22Rv1 (cell line): ENCODE results near the gene C14orf180.
"Not testable (repeated sequence)": the region's sequence is repeated elsewhere in the genome, so short reads cannot be mapped to it uniquely, and the experiment has no call there.

Experiments
- H3K27ac ChIP-seq: fragments of 450-650 bp; 2 replicates; pipeline ENCODE4 v1.5.1; 2017
- ZFX ChIP-seq: fragments of 450-650 bp; IDR thresholded peaks from 2 replicates; pipeline ENCODE4 v1.6.1; 2017; ENCODE audit warnings: antibody characterized with exemption, borderline replicate concordance
- TF ChIP-seq, protein P1 (sequence below): fragments of 450-650 bp; IDR thresholded peaks from 2 replicates; pipeline ENCODE4 v1.5.1; 2017; ENCODE audit warnings: mild to moderate bottlenecking

Gene C14orf180

DNA sequence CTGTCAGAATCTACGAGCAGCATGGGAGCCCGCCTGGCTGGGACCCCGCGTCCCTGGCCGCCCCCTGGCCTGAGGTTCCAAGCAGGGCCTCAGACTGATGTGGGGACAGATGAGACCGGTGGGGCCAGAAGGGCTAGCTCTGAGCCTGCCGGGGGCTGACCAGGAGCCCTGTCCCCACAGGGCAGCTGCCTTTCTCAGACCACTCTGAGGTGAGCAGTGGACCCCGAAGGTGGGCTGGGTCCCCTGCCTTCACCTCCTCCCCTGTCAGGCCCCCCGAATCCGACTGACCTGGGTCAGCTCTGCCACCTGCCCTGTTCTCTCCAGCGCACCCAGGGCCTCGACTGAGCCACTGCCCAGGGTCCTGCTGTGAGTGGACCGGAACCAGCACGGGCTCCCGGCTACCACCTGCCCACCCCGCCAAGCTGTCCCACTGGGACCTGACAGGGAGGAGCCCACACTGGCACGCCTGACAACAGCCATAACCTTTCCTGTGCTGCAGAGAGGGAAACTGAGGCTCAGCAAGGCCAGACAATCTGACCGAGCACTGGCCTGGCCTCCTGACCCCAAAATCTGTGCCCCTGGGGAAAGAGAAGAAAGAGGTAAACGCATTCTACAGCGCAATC is 54.7 kb downstream of the C14orf180 start:
- no peak overlapping the region for H3K27ac ChIP-seq
- TF ChIP-seq, protein P1, sequence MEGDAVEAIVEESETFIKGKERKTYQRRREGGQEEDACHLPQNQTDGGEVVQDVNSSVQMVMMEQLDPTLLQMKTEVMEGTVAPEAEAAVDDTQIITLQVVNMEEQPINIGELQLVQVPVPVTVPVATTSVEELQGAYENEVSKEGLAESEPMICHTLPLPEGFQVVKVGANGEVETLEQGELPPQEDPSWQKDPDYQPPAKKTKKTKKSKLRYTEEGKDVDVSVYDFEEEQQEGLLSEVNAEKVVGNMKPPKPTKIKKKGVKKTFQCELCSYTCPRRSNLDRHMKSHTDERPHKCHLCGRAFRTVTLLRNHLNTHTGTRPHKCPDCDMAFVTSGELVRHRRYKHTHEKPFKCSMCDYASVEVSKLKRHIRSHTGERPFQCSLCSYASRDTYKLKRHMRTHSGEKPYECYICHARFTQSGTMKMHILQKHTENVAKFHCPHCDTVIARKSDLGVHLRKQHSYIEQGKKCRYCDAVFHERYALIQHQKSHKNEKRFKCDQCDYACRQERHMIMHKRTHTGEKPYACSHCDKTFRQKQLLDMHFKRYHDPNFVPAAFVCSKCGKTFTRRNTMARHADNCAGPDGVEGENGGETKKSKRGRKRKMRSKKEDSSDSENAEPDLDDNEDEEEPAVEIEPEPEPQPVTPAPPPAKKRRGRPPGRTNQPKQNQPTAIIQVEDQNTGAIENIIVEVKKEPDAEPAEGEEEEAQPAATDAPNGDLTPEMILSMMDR, result no peak
- TF ChIP-seq ZFX, result no peak

DNA sequence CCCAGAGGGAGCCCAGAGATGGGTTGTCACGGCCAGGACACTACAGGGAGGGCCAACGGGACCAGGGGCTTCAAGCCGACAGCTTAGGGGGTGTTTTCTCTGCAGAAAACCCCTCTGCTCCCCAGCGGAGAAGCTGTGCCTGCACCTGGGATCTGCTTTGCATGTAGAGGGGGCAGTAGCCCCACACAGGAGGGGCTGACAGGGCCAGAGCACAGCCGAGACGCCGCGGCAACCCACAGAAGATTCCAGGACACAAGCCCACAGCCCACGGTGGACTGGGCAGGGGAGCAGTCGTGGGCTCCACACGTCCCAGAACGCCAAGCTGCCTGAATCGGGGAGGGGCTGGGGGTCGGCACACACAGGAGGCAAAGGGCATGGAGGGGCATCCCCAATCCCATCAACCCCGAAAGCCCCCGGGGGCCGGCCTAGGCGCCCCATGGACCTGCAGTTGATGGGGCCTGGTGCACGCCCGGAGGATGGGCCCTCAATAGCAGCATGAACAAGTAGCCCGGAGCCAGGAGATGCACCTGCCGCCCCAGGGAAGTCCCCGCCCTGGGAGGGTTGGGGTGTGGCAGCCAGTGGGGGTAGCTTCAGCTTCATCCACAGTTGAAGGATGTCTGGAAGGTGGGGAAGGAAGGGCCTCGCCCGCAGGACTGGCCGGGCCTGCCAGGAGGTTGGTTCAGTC is 55.5 kb downstream of the C14orf180 start:
- no peak overlapping the region for H3K27ac ChIP-seq
- TF ChIP-seq ZFX, result no peak
- TF ChIP-seq, protein P1, result no peak

DNA sequence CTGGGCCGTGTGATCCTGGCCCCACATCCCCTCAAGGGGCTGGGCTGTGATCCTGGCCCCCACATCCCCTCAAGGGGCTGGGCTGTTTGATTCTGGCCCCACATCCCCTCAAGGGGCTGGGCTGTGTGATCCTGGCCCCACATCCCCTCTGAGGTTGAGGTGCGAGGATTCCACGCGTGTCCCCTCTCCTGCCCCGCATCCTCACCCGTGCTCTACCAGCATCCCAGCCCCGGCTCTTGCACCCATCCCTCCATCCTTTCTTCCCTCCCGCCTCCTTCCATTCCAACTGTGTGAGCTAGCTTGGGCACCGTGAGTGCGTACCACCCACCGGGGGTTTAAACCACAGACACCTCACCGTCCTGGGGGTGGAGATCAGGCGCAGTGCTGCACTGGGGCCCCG is 56.2 kb downstream of the C14orf180 start:
- no peak overlapping the region for H3K27ac ChIP-seq
- TF ChIP-seq, protein P1, result no peak
- no peak for TF ChIP-seq ZFX

DNA sequence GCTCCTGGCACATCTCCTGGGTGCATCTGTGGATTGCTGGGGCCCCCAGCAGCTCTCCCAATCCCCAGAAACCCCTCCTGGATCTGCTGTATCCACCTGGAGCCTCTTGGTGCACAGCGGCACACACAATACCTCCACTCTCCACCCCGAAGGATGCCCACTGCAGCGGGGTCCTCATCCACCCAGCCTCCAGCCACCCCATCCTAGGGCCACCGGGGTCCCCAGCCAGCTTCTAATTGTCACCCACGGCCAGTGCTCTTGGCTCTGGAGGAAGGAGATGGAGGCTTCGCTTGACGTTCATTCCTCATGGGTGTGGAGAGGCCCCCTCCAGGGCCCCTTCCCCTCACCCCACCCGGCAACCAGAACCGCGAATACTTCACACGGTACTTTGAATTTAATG is 56.6 kb downstream of the C14orf180 start:
- TF ChIP-seq ZFX, result no peak
- TF ChIP-seq, protein P1, result no peak

DNA sequence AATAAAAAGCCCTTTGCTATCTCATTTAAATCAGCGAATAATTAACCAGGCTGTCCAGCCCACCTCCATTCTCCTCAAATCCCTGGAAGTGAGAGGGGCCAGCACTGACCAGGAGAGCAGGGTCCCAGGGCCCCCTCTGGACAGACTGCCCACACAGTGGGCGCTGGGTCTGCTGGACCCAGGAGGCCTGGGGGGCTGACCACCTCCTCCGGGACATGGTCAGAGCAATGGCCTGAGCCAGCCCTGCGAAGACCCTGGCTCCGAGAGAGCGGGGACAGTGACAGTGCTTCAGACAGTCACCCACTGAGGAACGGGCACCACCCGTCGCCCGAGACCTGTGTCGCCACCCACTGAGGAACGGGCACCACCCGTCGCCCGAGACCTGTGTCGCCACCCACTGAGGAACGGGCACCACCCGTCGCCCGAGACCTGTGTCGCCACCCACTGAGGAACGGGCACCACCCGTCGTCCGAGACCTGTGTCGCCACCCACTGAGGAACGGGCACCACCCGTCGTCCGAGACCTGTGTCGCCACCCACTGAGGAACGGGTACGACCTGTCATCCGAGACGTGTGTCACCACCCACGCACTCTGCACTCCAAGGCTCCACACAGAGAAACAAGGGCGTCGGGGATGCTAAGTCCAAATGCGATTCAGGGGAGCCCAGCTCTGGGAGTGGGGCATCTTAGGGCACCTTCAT is 57.4 kb downstream of the C14orf180 start:
- H3K27ac ChIP-seq, result not testable (repeated sequence)

More for the DNA sequence above, 56.6 kb downstream of the C14orf180 start:
- no peak overlapping the region for H3K27ac ChIP-seq

DNA sequence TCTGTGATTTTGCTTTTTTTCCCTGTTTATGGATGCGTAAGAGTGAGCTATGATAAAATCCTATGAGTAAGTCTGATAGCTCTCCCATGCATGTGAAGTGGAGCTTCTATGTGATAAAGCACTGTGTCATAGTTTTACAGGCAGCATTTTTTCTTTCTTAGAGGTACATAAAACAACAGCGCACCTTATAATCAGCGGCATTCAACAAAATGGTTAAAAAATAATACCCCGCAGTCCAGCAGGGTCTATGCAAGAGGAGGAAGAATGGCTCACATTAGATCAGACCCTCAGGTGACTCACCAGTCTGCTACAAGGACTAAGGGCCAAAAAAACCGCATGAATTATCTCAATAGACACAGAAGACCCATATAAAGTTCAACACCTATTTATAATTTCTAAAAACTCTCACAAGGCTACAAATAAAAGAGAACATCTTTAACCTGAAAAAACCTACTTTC is 58.0 kb downstream of the C14orf180 start:
- TF ChIP-seq, protein P1, result no peak
- no peak for TF ChIP-seq ZFX
- H3K27ac ChIP-seq, result peak overlapping the region; percentile 29; the same call in 1 of the 2 replicates

DNA sequence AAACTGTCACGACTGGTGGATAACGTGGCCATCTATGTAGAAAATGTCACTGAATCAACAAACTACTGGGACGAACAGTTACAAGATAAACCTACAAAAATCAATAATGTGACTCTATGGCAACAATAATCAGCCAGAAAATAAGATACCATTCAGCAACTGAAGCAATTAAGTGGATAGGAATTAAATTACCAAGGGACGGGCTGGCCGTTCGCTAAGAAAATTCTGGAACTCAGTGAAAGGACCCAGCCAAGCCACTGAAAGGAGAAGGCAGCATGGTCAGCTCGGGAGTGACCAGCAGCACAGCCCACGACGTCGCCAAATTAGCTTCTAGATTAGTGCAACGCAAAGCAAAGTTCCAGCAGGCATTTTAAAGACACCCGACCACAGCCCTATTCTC is 58.6 kb downstream of the C14orf180 start:
- TF ChIP-seq ZFX, result no peak
- TF ChIP-seq, protein P1, result no peak
- H3K27ac ChIP-seq, result peak overlapping the region; percentile 29; the same call in 1 of the 2 replicates
